Adipose tissue (tissue), 3 donors: ENCODE measurements around the gene CNTN4. TPM values are rescaled to one million over a fixed set of nuclear protein-coding genes. Genes with fewer than 3 reads are reported as not detected.

ENCODE experiments used
- H3K27ac ChIP-seq: one replicate; pipeline ENCODE4 v1.5.1; 2013; ENCODE audit warnings: low read depth, low read length
- WGBS, 3 donors: extraction: QIAGEN DNeasy Blood & Tissue Kit; methylation state at CpG; one replicate each; pipeline ENCODE4 v1.1.7; 2013; 5-methylcytosine and 5-hydroxymethylcytosine counted together
- polyA plus RNA-seq, 3 donors: library from polyadenylated mRNA; stranded (reverse); fragments of 200-250 nt; gene quantifications; one replicate each; pipeline ENCODE4 v1.2.3, GENCODE V29; 2013
- donor health status: healthy with polysubstance abuse.
- donor health status: Bipolar disorder and iron deficiency.
- donor health status: healthy.

The CNTN4 gene
- polyA plus RNA-seq, 3 donors = 1.0 to 5.2 (median 1.7) TPM

DNA sequence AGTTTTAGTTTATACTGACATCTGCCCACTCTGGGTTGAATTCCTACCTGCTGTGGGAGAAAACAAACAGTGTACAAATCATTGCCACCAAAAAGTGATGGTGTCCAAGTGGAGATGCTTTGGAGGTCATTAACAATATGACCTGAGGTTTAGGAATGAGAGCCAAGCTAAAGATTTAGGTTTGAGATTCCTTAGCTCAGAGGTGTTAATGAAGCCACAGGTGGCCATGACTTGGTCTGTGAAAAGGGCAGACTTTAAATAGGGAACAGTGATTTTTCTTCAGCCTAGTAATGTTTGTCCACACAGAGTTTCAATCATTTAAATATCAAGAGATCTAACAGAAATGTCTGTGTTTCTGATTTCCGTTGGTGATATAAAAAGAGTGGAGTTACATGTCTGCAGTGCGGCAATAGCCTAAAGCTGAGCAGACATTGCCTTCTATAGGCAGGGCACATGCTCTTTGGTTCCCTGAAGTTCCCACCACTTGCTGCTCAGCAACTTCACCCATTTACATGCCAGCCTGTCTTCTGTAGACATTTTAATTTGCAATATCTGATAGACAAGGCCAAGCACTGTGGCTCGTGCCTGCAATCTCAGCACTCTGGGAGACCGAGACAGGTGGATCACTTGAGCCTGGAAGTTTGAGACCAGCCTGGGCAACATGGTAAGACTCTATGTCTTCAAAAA, 588.3 kb downstream of the CNTN4 start:
- 67 to 92% (median 77%) methylated on average over 4 of the region's 4 CpGs for WGBS, 3 donors
- no peak overlapping the region for H3K27ac ChIP-seq

DNA sequence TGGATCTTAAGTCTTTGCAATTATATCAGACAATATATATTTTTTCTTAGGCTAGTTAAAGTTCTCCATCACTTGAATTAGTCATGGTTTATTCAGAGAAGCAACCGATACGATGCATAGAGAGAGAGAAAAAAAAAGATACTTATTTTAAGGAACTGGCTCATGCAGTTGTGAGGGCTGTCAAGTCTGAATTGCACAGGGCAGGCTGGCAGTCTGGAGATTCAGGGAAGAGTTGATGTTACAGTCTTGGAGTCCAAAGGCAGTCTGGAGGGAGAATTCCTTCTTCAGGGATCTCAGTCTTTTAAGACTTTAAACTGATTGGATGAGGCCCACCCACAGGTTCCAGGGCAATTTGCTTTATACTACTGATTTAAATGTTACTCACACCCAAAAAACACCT, 598.9 kb downstream of the CNTN4 start:
- H3K27ac ChIP-seq = no peak overlapping the region
- 87 to 94% (median 93%) methylated on average over 2 of the region's 2 CpGs for WGBS, 3 donors

DNA sequence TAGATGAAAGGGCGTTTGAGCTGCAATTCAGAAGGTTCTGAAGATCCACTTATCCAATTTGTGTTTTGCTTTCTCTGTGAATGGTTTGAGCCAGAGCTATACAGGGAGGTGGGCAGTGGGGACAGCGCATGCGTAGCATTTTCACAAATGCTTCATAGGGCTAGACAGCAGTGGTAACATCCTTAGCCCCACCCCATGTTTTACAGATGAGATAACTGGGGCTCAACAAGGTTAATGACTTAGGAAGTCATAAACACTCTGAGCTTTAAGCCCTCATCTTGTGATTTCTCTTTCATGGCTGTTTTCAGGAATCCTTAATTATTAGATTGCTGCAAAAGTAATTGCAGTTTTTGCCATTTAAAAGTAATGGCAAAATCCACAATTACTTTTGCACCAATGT, 602.8 kb downstream of the CNTN4 start:
- WGBS, 3 donors = 89 to 90% (median 89%) methylated on average over 3 of the region's 3 CpGs
- H3K27ac ChIP-seq = no peak overlapping the region

DNA sequence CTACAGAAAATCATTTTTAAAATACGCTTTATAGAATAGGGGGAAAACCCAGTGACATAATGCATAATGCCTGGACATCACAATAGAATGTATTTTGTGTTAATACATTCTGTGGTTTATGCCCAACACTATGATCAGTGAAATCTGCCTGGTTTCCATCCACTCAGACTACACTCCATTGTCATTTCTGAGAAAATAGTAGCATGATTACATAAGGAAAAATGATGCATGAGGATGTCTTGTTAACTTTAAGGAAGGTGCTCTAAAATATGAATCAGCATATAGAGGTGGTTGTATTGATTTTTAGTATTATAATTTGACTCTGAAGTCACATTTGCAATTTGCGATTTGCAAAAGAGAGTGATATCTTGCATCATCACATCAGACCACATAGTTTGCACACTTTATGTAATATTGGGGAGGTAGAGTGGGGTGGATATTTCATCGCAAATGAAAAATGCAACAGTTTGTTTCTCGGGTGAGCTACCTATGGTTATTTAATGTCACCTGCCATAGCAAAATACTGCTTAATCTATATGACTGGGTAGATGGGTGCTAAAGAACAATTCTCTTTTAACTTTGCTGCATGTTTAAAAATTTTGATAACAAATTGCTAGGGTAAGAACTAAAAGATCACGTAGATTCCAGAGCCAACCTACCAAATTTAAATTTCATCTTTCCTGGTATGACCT, 607.6 kb downstream of the CNTN4 start:
- no peak overlapping the region for H3K27ac ChIP-seq
- WGBS, 3 donors = 87 to 91% (median 88%) methylated on average over 5 of the region's 5 CpGs

DNA sequence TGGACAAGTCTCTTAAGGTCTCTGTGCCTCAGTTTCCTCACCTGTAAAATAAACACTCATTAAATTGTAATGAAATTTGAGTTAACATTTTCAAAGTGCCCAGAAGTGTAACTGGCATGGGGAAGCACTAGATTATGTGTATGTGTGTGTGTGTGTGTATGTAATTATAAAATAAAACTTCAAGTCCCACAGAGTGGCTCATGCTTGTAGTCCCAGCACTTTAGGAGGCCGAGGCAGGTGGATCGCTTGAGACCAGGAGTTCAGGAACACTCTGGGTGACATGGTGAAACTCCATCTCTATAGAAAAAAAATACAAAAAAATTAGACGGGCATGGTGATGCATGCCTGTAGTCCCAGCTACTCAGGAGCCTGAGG, 608.2 kb downstream of the CNTN4 start:
- WGBS, 3 donors = 85 to 98% (median 95%) methylated on average over 3 of the region's 3 CpGs
- no peak overlapping the region for H3K27ac ChIP-seq

DNA sequence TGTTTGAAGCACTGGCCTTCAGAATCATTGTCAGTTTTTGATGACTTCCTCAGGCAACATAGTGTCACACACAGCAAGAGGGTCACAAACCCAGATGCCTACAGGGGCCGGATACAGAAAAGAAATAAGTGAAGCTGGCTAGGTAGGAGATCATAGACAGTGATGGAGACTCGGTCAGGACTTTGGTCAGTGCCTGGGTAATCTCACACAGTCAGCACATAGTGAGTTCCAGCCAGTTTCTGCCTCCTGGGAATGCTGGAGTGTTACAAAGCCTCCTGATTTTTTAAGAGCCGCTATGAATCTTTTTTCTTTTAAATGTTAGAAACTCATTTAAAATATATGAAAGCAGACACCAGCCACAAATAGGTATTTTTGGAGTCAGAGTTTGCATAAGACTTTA, 612.4 kb downstream of the CNTN4 start:
- WGBS, 3 donors = 48 to 59% (median 56%) methylated on average over 3 of the region's 3 CpGs
- H3K27ac ChIP-seq = no peak overlapping the region

DNA sequence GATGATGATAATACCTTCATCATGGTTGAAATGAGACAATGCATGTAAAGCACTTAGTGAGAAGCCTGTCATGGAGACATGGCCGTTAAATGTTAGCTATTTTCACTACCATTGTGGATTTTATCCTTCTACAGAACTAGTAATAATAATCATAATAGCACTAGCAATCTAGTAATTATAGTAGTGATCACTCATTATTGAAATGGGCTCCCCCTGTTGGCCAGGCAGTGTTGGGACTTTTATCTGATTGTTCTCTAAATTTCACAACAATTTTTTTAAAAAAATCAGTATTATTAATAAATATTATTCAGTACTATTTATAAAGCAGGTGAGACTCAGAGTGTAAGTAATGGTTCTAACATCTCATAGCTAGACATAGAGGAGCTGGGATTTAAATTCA, 615.3 kb downstream of the CNTN4 start:
- WGBS, 3 donors = 64 to 83% (median 82%) methylated on average over 1 of the region's 1 CpG
- H3K27ac ChIP-seq = no peak overlapping the region

DNA sequence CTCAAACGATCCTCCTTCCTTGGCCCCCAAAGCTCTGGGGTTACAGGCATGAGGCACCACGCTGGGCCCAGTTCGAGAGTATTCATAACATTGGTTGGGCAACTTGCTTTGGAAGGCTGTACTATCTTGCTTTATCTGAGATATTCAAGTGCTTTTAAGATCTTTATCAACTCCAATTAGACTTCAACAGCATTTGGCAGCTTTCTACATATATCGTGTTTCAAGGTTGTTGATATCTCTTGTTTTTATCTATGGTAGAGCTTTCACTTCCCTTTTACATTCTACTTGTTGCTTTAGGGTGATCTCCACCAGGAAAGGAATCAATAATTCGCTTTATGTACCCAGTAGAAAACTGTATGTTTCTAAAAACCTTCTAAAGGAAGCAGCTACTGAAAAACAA, 616.2 kb downstream of the CNTN4 start:
- 56 to 75% (median 73%) methylated on average over 5 of the region's 5 CpGs for WGBS, 3 donors
- no peak overlapping the region for H3K27ac ChIP-seq

GRCh38 chr3:2727101-2727500, 628.4 kb downstream of the CNTN4 start:
- H3K27ac ChIP-seq = no peak overlapping the region
- 49 to 72% (median 63%) methylated on average over 3 of the region's 3 CpGs for WGBS, 3 donors

GRCh38 chr3:2727610-2728318, 629.1 kb downstream of the CNTN4 start:
- whole genome bisulfite sequencing, 3 donors = 31 to 70% (median 66%) methylated on average over 8 of the region's 8 CpGs
- H3K27ac ChIP-seq = no peak overlapping the region

DNA sequence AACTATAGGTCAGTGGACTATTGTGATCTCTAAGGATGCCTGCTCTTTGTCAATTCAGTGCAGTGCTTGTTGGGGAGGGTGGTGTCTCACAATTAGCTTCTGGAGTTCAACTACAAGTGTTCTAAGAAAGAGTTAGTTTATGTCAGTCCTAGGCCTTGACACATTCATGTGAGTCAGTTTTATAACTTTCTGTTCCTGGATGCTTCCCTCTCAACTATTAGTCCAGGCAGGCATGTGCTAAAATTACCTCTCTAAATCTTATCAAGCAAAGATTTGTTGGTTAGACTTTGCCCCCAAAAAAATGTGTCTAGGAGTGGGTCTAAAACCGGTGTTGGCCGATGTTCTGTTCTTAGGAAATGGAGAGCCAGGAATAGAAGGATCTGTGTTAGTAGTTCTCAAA, 633.2 kb downstream of the CNTN4 start:
- no peak overlapping the region for H3K27ac ChIP-seq
- WGBS, 3 donors = 39 to 85% (median 60%) methylated on average over 2 of the region's 2 CpGs

DNA sequence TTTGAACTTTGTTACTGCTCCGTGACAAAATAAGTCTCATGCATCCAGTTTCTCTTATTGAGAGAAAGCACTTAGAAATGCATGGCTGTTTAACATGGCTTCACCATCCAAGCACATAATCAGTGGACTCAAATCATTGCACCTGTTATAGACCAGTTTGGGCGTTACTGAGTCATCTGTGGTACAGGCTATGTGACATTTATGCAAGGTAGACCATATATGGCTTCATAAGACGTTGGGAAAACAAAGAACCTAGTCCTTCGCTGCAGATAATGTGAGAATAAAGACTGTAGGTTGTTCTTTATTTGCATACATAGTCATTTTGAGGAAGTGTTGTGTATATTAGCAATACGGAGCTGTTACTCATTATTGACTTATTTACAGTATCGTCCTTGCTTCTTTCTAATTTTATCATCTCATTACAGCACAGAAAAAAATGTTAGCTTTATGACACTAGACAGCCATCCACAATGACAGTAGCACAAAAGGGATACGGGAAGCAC, 636.8 kb downstream of the CNTN4 start:
- WGBS, 3 donors = 67 to 81% (median 74%) methylated on average over 7 of the region's 7 CpGs
- H3K27ac ChIP-seq = no peak overlapping the region

- WGBS, 3 donors = 17 to 56% (median 32%) methylated on average over 3 of the region's 3 CpGs
- H3K27ac ChIP-seq = no peak overlapping the region
Measured at GRCh38 chr3:2741516-2741915, 642.9 kb downstream of the CNTN4 start.

- no peak overlapping the region for H3K27ac ChIP-seq
- WGBS, 3 donors = 31 to 45% (median 32%) methylated on average over 9 of the region's 9 CpGs
Measured at GRCh38 chr3:2765002-2765579, 666.4 kb downstream of the CNTN4 start.

GRCh38 chr3:2770451-2770850, 671.8 kb downstream of the CNTN4 start:
- H3K27ac ChIP-seq = no peak overlapping the region
- WGBS, 3 donors = 26 to 64% (median 56%) methylated on average over 2 of the region's 2 CpGs

DNA sequence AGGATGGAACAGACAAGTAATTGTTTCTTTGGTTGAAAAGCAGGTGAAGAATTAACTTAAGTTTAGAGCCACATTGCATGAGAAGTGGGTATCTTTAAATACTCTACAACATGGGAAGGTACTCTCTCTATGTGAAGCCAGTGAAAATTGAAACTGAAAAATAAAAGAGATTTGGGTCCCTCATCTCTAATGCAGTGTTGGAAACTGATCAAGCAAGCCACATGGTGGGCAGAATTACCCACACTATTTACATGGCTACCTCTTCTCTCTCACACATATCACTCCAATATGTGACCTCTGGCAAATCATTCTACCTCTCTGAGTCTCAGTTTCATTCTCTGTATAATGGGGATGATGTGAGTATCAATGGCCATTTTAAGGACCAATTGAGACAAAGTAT, 672.5 kb downstream of the CNTN4 start:
- no peak overlapping the region for H3K27ac ChIP-seq

DNA sequence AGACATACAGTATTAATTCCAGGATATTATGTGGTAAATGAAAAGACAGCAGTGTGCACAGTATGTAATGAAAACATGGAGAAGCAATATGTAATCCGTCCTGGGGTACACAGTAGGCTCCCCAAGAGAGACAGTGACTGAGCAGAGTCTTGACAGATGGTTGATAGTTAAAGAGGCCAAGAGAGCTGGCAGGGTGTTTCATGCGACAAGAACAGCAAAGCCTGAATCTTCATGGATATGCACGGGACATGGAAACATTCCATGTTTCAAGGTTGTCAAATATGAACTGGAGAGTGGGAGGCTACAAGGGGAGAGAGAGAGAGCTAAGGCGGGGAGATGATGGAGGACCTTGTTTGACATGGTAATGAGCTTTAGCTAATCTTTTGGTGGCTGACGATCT, 673.1 kb downstream of the CNTN4 start:
- 63 to 85% (median 76%) methylated on average over 5 of the region's 5 CpGs for WGBS, 3 donors
- H3K27ac ChIP-seq = no peak overlapping the region

DNA sequence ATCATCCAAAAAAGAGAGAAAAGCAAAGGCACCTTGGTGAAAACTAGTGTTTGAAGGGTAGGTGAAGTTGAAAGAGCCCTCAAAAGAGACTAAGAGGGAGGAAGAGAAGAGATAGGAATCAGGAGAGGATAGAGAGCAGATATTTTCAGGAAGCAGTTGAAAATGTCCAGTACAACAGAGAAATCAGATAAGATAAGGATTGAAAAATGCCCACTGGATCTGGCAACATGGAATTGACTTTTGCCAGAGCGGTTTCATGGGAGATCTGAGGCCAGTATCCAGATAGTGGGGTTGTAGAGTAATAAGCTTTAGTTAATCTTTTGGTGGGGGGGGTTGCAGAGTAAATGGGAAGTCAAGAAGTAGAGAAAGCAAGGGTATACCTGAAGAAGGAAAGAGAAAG, 674.1 kb downstream of the CNTN4 start:
- no peak overlapping the region for H3K27ac ChIP-seq
- WGBS, 3 donors = 43 to 78% (median 76%) methylated on average over 1 of the region's 1 CpG
